Endothelial cell (in vitro differentiated cells): Measurements from ENCODE around the gene SRD5A2. TPM values are rescaled to one million over a fixed set of nuclear protein-coding genes. Genes with fewer than 3 reads are reported as not detected.
A peak's percentile ranks its signal among the peaks of the same experiment; 100 is the strongest.

Experiments
- DNase-seq: peaks from one replicate; pipeline ENCODE4 v3.0.0; 2021; ENCODE audit warnings: low spot score
- H3K27ac Mint-ChIP-seq: one replicate; pipeline ENCODE4 v1.8.0; 2021; ENCODE audit warnings: mixed read lengths, inconsistent platforms; ENCODE audit not compliant: unreplicated experiment
- H3K27me3 Mint-ChIP-seq: one replicate; pipeline ENCODE4 v1.8.0; 2021; ENCODE audit warnings: mild to moderate bottlenecking, moderate library complexity, mixed read lengths, inconsistent platforms; ENCODE audit not compliant: unreplicated experiment
- H3K36me3 Mint-ChIP-seq: one replicate; pipeline ENCODE4 v1.8.0; 2021; ENCODE audit warnings: mild to moderate bottlenecking, low read depth, mixed read lengths, inconsistent platforms; ENCODE audit not compliant: unreplicated experiment
- H3K4me1 Mint-ChIP-seq: one replicate; pipeline ENCODE4 v1.8.0; 2021; ENCODE audit warnings: mild to moderate bottlenecking, mixed read lengths, inconsistent platforms; ENCODE audit not compliant: unreplicated experiment
- H3K4me3 Mint-ChIP-seq: one replicate; pipeline ENCODE4 v1.8.0; 2021; ENCODE audit warnings: mild to moderate bottlenecking, mixed read lengths, inconsistent platforms; ENCODE audit not compliant: unreplicated experiment
- H3K9me3 Mint-ChIP-seq: one replicate; pipeline ENCODE4 v1.8.0; 2021; ENCODE audit warnings: mixed read lengths, inconsistent platforms; ENCODE audit not compliant: unreplicated experiment
- total RNA-seq: library from RNA; stranded (reverse); fragmentation: NEBNext Ultra II Directional; extraction: Animal tissue kit (Norgen Biotek cat#: 25700); gene quantifications from one replicate; pipeline ENCODE4 v1.2.1, GENCODE V29; 2021; ENCODE audit not compliant: unreplicated experiment
- TF ChIP-seq, protein P1 (sequence below): fragments of 200-600 bp; sonication (generic); IDR thresholded peaks from one replicate; pipeline ENCODE4 v1.5.0; 2021; ENCODE audit warnings: antibody characterized with exemption; ENCODE audit not compliant: unreplicated experiment

Gene SRD5A2
- total RNA-seq, 1 donor from 2014 or later = 0.64 TPM

DNA sequence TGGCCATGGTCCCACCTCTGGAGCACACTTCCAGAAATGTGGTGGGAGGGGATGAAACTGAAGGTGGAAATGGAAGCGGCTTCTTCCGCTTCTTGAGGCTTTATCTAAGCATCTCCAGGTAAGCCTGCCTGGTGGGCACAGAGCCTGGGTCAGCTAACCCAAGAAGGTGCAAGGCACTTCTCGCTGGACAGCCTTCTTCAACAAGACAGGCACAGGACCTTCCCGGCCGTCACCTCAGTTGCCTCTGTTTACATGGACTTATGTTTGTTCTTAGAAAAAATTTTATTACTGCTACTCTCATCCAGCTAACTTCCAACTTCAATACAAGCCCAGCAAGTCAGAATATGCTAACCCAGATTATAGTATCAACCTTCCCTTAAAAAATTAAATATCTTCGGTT is 51.9 kb downstream of the SRD5A2 start:
- H3K27me3 Mint-ChIP-seq = peaks cover 3% of the 10 kb centered on the region

DNA sequence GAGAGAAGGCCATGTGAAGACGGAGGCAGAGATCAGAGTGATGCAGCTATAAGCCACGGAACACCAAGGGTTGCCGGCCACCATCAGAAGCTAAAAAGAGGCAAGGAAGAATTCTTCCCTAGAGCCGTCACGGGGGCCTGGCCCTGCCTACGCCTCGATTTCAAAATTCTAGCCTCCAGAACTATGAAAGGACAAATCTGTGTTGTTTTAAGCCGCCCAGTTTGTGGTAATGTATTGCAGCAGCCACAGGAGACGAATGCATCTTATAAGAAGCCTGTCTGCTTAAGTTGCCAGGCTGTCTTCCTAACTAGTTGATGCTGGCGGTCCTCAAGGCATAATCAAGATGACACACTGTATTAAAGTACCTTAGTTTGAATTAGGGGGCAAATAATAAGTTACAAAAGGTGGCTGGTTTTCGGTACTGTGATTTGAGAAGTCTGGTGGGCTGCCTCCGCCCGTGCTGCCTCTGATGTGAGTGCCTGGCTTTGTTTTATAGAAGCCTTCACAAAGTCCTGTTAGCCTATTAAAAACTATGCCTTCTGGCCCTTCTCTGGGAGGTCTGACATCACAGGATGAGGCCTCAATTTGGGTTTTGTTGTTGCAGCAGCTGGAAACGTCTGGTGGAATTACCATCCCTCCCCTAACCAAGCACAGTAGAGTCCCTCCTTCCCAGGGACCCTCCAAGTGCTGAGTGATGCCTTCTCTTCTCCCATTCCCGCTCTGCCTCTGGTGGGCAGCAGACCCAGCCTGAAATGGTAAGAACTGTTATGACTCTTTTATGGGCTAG is 53.6 kb downstream of the SRD5A2 start:
- no peaks in the 10 kb centered on the region for H3K9me3 Mint-ChIP-seq
- no peaks in the 10 kb centered on the region for H3K4me1 Mint-ChIP-seq
- peaks cover 3% of the 10 kb centered on the region for H3K27me3 Mint-ChIP-seq
- H3K27ac Mint-ChIP-seq = no peak overlapping the region
- TF ChIP-seq, protein P1, sequence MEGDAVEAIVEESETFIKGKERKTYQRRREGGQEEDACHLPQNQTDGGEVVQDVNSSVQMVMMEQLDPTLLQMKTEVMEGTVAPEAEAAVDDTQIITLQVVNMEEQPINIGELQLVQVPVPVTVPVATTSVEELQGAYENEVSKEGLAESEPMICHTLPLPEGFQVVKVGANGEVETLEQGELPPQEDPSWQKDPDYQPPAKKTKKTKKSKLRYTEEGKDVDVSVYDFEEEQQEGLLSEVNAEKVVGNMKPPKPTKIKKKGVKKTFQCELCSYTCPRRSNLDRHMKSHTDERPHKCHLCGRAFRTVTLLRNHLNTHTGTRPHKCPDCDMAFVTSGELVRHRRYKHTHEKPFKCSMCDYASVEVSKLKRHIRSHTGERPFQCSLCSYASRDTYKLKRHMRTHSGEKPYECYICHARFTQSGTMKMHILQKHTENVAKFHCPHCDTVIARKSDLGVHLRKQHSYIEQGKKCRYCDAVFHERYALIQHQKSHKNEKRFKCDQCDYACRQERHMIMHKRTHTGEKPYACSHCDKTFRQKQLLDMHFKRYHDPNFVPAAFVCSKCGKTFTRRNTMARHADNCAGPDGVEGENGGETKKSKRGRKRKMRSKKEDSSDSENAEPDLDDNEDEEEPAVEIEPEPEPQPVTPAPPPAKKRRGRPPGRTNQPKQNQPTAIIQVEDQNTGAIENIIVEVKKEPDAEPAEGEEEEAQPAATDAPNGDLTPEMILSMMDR = no peak
- no peak for DNase-seq
- H3K36me3 Mint-ChIP-seq = no peaks in the 10 kb centered on the region
- H3K4me3 Mint-ChIP-seq = no peak overlapping the region

More for the DNA sequence above, 51.9 kb downstream of the SRD5A2 start:
- H3K36me3 Mint-ChIP-seq = no peaks in the 10 kb centered on the region
- H3K4me1 Mint-ChIP-seq = no peaks in the 10 kb centered on the region
- no peak for DNase-seq
- H3K27ac Mint-ChIP-seq = no peak overlapping the region
- TF ChIP-seq, protein P1 = no peak
- H3K4me3 Mint-ChIP-seq = no peak overlapping the region
- no peaks in the 10 kb centered on the region for H3K9me3 Mint-ChIP-seq

DNA sequence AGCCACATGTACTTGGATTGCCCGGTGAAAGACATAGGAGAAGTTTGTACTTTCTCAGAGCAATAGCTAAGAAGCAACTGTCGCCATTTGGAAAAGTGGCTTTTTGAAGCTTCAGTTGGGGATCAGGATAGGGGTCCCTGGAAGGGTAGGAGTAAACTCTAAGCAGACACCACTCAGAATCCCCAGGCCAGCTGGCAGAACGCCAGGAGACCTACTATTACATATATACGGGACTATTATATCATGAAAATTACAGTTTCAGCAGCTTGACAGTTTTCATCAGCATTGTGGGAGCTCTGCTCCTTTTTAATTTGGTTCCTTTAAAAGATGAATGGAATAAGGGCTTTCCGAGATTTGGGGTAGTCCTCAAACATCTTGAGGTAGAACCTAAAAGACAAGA is 54.9 kb downstream of the SRD5A2 start:
- H3K36me3 Mint-ChIP-seq = no peaks in the 10 kb centered on the region
- no peaks in the 10 kb centered on the region for H3K9me3 Mint-ChIP-seq
- no peak for DNase-seq
- no peaks in the 10 kb centered on the region for H3K4me1 Mint-ChIP-seq
- no peak overlapping the region for H3K4me3 Mint-ChIP-seq
- H3K27ac Mint-ChIP-seq = no peak overlapping the region
- TF ChIP-seq, protein P1 = no peak
- H3K27me3 Mint-ChIP-seq = no peaks in the 10 kb centered on the region

DNA sequence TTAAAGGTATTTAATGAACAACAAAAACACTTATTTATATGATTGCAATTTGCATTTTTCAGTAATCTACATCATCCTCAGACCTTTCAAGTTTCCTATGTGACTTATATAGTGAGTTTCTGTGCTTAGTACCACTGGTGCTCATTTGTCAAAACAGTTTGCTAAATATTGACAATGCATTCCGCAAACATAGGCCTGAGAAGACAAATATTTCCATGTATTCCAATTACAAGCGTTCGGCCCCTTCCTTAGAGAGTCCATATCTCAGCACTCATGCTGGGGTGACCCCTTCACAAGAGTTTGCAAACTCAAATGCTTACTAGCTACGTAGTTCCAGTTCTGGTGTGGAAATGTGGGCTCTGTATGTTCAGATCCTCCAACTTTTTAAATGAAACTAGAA is 56.1 kb downstream of the SRD5A2 start:
- DNase-seq = no peak
- no peaks in the 10 kb centered on the region for H3K9me3 Mint-ChIP-seq
- no peak overlapping the region for H3K27ac Mint-ChIP-seq
- H3K27me3 Mint-ChIP-seq = no peaks in the 10 kb centered on the region
- TF ChIP-seq, protein P1 = no peak
- H3K36me3 Mint-ChIP-seq = no peaks in the 10 kb centered on the region
- no peaks in the 10 kb centered on the region for H3K4me1 Mint-ChIP-seq
- no peak overlapping the region for H3K4me3 Mint-ChIP-seq

DNA sequence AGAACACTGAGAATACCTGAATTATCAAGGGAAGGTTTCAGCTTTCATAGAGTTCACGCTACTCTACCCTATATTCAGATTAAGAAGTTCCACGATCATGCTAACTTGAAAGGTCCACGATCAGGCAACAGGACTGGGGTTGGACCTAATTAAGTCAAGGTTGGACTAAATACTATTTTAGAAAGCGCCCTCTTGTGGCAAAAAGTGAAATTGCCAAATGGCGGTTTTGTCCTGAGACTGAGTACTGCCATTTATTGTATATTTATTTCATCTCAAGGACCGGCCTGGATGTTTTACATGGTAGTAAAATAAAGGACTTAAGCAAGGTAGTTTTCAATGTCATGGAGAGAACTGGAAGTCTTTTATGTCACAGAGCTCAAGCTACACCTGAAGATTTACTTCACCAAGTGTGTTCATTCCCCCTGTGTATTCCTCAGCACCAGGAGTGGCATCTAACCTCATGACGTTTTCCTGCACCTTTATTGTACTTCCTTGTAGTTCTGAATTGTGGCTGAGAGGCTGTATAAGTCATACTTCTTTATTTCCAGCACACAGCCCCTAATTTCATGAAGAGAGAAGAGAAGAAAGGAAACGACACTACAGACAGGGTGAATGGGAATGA is 56.8 kb downstream of the SRD5A2 start:
- H3K27me3 Mint-ChIP-seq = no peaks in the 10 kb centered on the region

More for the DNA sequence above, 56.8 kb downstream of the SRD5A2 start:
- peak; percentile 69 for DNase-seq
- Mint-ChIP-seq H3K9me3 (no peaks in the 10 kb centered on the region), H3K4me3 (no peak overlapping the region), H3K27ac (no peak overlapping the region), H3K36me3 (no peaks in the 10 kb centered on the region), H3K4me1 (no peaks in the 10 kb centered on the region)
- TF ChIP-seq, protein P1 = peak; percentile 96
